ENCODE results near the gene A1BG. TPM values are rescaled to one million over a fixed set of nuclear protein-coding genes. Genes with fewer than 3 reads are reported as not detected.

Gene A1BG
- total RNA-seq, 2 donors from 2014 or later = 16.0 to 21.7 TPM

DNA sequence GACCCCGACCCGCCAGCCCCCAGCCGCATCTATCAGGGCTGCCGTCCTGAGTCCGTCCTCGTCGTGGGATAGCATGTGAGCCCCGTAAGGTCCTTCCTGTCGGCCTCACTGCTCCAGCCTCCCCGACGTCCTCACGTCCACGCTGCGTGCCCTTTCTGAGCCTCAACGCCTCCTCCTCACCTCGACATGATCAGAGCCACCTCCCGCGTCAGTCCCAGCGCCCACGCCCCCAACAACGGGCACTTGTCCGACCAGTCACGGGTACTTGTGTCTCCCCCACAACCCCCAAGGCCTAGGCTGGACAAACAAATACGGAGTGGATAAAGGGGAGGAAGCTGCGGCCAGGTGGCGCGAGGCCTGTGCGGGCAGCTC lies 8.6 kb upstream of the A1BG start:
- Mint-ChIP-seq H3K27ac (peak overlapping the region; percentile 87), H3K36me3 (ENCODE audit: low read depth) (no peaks in the 10 kb centered on the region), H3K4me1 (peaks cover 11% of the 10 kb centered on the region), H3K4me3 (peak overlapping the region; percentile 94), H3K27me3 (no peaks in the 10 kb centered on the region)
- H3K9me3 ChIP-seq (ENCODE audit: control insufficient read depth, low read length, poor library complexity, severe bottlenecking) = no peaks in the 10 kb centered on the region
- ATAC-seq = no peak
- DNase-seq = no peak

DNA sequence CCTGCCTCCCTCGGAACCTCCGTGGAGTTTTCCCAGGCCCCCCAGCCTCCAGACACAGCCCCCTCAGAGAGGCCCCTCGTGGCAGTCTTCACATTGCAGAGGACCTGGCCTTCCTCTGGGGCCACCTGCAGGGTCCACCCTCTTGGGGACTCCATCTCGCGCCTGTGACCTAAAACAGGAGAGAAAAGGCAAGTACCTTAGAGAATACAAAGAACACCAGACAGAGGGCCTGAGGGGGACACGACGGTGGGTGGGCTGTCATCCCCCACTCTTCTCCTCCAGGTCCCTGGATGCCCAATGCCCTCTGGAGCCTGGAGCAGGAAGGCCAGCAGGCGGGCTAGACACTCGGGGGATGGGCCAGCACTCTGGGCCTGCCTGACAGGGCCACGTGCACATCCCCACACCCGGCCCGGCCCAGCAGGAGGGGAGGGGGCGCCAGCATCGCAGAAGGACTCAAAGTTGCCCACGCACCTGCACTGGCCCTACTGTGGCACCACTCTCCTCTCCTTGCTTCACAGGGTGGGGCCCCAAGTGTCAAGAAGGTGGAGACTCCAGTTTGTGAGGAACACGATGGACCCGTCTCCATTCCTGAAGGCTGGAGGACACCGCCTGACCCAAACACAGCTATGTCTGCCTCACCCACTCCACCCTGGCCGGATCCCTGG lies 4.3 kb upstream of the A1BG start:
- no peaks in the 10 kb centered on the region for H3K27me3 Mint-ChIP-seq
- no peak overlapping the region for H3K27ac Mint-ChIP-seq
- ATAC-seq = no peak
- peak overlapping the region; percentile 36 for H3K4me3 Mint-ChIP-seq
- H3K9me3 ChIP-seq (ENCODE audit: control insufficient read depth, low read length, poor library complexity, severe bottlenecking) = no peaks in the 10 kb centered on the region
- H3K4me1 Mint-ChIP-seq = peaks cover 7% of the 10 kb centered on the region
- no peaks in the 10 kb centered on the region for H3K36me3 Mint-ChIP-seq (ENCODE audit: low read depth)
- no peak for DNase-seq

DNA sequence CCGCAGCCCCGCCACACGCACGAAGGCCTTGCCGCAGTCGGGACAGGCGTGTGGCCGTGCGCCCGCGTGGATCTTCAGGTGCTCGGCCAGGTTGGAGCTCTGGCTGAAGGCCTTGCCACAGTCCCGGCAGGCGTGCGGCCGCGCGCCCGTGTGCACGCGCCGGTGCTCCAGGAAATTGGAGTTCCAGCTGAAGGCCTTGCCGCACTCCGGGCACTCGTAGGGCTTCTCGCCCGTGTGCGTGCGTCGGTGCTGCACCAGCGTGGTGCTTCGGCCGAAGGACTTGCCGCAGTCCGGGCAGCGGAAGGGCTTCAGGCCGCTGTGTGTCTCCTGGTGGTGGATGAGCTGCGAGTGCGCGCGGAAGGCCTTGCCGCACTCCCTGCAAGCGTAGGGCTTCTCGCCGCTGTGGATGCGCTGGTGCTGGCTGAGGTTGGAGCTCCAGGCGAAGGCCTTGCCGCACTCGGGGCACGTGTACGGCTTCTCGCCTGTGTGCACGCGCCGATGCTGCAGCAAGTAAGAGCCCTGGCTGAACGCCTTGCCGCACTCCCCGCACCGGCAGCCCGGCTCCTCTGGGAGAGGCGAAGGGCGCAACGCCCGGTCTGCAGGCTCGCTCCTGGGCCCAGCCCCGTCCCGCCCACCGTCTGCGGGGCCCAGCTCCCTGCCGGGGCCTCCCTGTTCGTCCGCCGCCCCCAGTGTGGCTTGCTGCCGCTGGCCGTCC lies 3.6 kb upstream of the A1BG start:
- Mint-ChIP-seq H3K27ac (no peak overlapping the region), H3K4me3 (peak overlapping the region; percentile 57), H3K4me1 (peaks cover 4% of the 10 kb centered on the region), H3K27me3 (no peaks in the 10 kb centered on the region), H3K36me3 (ENCODE audit: low read depth) (no peaks in the 10 kb centered on the region)
- no peaks in the 10 kb centered on the region for H3K9me3 ChIP-seq (ENCODE audit: control insufficient read depth, low read length, poor library complexity, severe bottlenecking)
- DNase-seq = no peak
- no peak for ATAC-seq

DNA sequence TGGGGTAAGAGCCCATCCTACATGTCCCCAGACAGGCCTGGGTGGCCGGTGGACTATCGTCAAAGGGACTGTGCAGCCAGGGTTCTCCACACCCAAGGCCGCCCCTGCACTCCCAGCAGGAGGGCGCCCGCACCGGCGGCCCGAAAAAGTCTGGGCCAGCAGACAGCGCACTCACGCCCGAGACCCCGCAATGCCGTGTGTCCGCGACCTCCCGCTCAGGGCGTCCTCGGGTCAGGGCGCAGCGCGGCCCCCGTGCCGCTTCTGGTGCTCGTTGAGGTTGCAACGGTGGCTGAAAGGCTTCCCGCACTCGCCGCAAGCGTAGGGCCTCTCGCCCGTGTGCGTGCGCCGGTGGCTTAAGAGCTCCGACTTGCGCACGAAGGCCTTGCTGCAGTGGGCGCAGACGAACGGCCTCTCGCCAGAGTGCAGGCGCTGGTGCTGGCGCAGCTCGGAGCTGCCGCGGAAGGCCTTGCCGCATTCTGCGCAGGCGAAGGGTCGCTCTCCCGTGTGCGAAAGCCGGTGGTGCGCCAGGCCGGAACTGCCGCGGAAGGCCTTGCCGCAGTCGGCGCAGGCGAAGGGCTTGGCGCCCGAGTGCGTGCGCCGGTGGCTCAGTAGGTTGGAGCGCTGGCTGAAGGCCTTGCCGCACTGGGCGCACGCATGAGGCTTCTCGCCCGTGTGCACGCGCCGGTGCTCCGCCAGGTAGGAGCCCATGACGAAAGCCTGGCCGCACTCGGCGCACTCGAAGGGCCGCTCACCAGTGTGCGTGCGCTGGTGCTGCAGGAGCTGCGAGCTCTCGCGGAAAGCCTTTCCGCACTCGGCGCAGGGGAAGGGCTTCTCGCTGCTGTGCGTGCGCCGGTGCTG lies 2.8 kb upstream of the A1BG start:
- Mint-ChIP-seq H3K4me3 (peak overlapping the region; percentile 57), H3K4me1 (peaks cover 2% of the 10 kb centered on the region), H3K27me3 (no peaks in the 10 kb centered on the region), H3K27ac (peak overlapping the region; percentile 41), H3K36me3 (ENCODE audit: low read depth) (no peaks in the 10 kb centered on the region)
- DNase-seq (peak in 1 of 3 donors; percentile 18), ATAC-seq (peak; percentile 76)
- no peaks in the 10 kb centered on the region for H3K9me3 ChIP-seq (ENCODE audit: control insufficient read depth, low read length, poor library complexity, severe bottlenecking)

DNA sequence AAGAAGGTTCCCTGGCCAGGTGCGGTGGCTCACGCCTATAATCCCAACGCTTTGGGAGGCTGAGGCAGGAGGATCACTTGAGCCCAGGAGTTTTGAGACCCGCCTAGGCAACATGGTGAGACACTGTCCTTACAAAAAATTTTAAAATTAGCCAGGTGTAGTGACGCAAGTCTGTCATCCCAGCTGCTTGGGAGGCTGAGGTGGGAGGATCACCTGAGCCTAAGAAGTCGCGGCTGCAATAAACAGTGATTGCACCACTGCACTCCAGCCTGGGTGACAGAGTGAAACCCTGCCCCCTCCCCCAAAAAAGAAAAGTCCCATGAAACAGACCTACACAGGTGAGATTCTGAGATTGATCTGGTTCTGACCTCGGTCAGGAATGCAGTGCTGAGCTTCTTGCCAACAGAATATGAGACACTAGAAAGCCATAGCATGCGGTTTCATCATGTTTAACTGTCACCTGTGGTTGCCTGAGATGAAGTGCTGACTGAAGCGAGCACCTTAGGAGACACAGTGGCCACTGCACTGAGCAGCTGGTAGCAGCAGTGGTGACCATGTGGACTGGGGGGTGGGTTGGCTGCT lies 2.0 kb upstream of the A1BG start:
- no peaks in the 10 kb centered on the region for H3K9me3 ChIP-seq (ENCODE audit: control insufficient read depth, low read length, poor library complexity, severe bottlenecking)
- Mint-ChIP-seq H3K27me3 (no peaks in the 10 kb centered on the region), H3K4me3 (peak overlapping the region; percentile 43), H3K36me3 (ENCODE audit: low read depth) (no peaks in the 10 kb centered on the region), H3K27ac (no peak overlapping the region), H3K4me1 (peaks cover 2% of the 10 kb centered on the region)
- ATAC-seq (no peak), DNase-seq (no peak)

DNA sequence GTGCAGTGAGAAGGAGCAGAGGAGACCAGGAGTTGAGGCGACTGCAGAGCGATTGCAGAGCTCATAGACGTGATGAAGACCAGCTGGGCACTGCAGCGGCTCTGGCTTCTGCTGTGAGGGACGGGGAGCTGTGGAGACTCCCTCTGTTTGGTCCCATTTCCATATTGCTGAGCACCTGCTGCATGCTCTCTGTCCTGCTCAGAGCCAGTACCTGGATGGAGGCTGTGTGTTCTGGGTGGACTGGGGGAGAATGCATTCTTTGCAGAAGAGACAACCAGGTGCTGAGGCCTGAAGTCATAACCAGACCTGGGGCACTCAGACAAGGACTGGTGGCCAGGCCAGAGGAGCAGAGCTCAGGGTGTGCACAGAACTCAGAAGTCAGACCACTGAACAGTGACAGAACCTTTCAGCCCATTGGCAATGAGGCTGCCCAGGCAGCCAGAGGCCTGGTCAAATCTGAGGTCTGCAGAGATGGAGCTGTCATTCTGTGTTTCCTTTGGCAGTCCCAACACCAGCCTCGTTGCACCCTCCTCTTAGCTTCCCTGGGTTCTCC lies 1.3 kb upstream of the A1BG start:
- H3K27ac Mint-ChIP-seq = no peak overlapping the region
- peaks cover 2% of the 10 kb centered on the region for H3K36me3 Mint-ChIP-seq (ENCODE audit: low read depth)
- ATAC-seq = no peak
- H3K9me3 ChIP-seq (ENCODE audit: control insufficient read depth, low read length, poor library complexity, severe bottlenecking) = no peaks in the 10 kb centered on the region
- H3K4me1 Mint-ChIP-seq = peaks cover 4% of the 10 kb centered on the region
- H3K4me3 Mint-ChIP-seq = no peak overlapping the region
- no peaks in the 10 kb centered on the region for H3K27me3 Mint-ChIP-seq
- DNase-seq = no peak

DNA sequence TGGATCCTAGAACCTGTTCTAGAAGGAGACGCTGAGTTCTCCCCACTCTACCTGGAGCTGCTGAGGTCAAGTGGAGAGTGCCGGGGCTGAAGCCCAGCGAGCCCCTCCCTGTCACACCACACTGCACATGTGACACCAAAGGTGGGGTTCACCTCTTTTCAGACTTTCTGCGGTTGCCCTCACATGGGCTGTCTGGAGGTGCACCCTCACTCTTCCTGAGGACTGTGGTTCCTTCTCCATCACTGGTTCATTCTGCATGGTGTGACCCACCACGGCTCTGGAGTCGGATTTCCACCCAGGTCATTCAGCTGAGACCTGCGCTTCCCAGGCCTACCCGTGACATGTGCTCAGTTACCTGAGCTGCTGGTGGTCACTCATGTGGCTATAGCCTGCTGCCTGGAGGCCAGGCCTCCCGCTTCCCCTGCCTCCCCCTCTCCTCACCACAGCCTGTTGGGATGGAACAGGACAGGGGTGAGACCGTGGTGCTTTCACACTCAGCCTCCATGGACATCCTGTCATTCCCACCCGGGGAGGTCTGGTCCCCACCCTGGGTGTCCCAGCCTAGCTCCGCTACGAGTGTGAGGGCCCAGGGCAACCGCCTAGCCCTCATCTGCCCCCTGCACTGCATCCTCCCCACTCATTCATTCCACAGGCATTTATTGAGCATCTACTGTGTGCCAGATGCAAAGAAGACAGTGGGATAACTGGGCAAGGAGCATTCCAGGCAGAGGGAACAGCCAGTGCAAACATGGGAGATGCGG lies 605 bp upstream of the A1BG start:
- H3K9me3 ChIP-seq (ENCODE audit: control insufficient read depth, low read length, poor library complexity, severe bottlenecking) = no peaks in the 10 kb centered on the region
- DNase-seq (no peak), ATAC-seq (no peak)
- peaks cover 6% of the 10 kb centered on the region for H3K4me1 Mint-ChIP-seq
- peaks cover 4% of the 10 kb centered on the region for H3K36me3 Mint-ChIP-seq (ENCODE audit: low read depth)
- no peak overlapping the region for H3K27ac Mint-ChIP-seq
- H3K27me3 Mint-ChIP-seq = no peaks in the 10 kb centered on the region
- H3K4me3 Mint-ChIP-seq = no peak overlapping the region

DNA sequence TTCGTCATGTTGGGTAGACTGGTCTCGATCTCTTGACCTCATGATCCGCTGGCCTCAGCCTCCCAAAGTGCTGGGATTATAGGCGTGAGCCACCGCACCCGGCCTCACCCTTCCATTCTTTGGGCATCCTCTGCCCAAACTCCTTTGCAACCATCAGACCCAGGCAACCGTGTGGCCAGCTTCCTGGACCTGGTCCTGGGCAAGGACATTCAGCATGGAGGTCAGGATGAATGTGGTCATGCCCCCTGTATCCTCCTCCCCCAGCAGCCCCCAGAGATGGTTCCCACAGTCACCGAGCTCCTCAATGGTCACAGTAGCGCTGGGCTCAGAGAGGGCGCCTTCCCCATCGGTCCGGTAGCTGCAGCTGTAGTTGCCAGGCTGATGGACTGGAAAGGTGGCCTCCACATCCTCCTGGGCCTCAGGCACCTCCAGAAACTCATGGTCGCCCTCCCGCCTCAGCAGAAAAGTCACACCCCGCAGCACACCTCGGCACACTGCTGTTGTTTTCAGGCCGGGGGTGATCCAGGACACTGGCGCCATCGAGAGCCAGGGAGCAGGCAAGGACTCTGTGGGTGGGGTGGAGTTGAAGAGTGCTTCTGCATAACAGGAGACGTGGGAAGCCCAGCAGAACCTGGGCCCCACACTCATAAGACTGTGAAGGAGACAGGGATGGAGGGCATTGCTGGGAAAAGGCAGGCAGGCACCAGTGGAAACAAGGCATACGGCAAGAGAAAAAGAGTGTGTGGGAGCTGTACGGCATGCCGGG lies 1.1 kb downstream of the A1BG start:
- H3K27ac Mint-ChIP-seq = no peak overlapping the region
- H3K36me3 Mint-ChIP-seq (ENCODE audit: low read depth) = peaks cover 4% of the 10 kb centered on the region
- H3K4me3 Mint-ChIP-seq = no peak overlapping the region
- H3K9me3 ChIP-seq (ENCODE audit: control insufficient read depth, low read length, poor library complexity, severe bottlenecking) = no peaks in the 10 kb centered on the region
- ATAC-seq = no peak
- H3K27me3 Mint-ChIP-seq = no peaks in the 10 kb centered on the region
- DNase-seq = no peak
- H3K4me1 Mint-ChIP-seq = peaks cover 6% of the 10 kb centered on the region

DNA sequence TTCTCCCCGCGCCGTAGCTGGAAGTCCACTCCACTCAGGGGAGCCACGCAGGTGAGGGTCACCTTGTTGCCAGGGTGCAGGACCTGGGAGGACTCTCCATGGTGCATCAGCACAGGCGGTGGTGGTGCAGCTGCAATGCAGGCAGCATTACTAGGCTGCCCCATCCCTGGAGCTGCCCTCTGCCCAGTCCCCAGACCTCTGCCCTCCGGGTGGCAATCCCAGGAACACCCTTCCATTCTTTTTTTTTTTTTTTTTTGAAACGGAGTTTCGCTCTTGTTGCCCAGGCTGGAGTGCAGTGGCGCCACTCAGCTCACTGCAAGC lies 1.8 kb downstream of the A1BG start:
- DNase-seq (no peak), ATAC-seq (no peak)
- peaks cover 4% of the 10 kb centered on the region for H3K36me3 Mint-ChIP-seq (ENCODE audit: low read depth)
- H3K9me3 ChIP-seq (ENCODE audit: control insufficient read depth, low read length, poor library complexity, severe bottlenecking) = no peaks in the 10 kb centered on the region
- H3K4me1 Mint-ChIP-seq = peaks cover 9% of the 10 kb centered on the region
- no peaks in the 10 kb centered on the region for H3K27me3 Mint-ChIP-seq
- H3K27ac Mint-ChIP-seq = no peak overlapping the region
- no peak overlapping the region for H3K4me3 Mint-ChIP-seq

DNA sequence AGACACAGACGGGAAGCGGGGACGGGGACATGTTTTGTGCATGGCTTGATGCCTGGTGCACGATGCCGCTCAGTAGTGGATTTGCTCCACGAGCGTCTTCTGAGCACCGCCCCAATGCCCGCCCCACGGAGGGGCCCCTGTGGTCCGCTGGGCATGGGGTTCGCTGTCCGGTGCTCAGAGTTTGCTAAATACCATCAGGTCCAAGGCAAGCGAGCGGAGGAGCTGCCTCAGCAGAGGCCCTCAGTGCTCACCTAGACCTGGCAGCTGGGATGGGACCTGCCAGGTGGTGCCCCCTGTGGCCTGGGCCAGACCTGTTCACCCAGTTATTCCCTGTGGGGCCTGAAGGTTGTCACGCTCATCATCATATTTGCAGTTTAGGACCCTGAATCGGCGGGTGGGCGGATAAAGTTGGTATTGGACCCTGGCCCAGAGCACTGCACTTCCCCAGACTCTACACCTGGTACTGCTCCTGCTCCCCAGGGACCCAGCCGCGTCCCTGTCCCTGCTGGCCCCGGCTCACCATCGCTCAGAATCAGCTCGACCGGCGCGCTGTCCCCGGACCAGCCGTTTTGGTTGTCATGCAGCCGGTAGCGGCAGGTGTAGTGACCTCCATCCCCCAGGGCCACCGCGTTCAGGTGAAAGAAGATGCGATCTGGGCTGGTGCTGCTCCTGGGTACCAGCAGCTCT lies 2.3 kb downstream of the A1BG start:
- ATAC-seq (no peak), DNase-seq (no peak)
- H3K4me3 Mint-ChIP-seq = no peak overlapping the region
- H3K27ac Mint-ChIP-seq = no peak overlapping the region
- peaks cover 9% of the 10 kb centered on the region for H3K4me1 Mint-ChIP-seq
- H3K27me3 Mint-ChIP-seq = no peaks in the 10 kb centered on the region
- H3K36me3 Mint-ChIP-seq (ENCODE audit: low read depth) = peaks cover 4% of the 10 kb centered on the region
- H3K9me3 ChIP-seq (ENCODE audit: control insufficient read depth, low read length, poor library complexity, severe bottlenecking) = no peaks in the 10 kb centered on the region

DNA sequence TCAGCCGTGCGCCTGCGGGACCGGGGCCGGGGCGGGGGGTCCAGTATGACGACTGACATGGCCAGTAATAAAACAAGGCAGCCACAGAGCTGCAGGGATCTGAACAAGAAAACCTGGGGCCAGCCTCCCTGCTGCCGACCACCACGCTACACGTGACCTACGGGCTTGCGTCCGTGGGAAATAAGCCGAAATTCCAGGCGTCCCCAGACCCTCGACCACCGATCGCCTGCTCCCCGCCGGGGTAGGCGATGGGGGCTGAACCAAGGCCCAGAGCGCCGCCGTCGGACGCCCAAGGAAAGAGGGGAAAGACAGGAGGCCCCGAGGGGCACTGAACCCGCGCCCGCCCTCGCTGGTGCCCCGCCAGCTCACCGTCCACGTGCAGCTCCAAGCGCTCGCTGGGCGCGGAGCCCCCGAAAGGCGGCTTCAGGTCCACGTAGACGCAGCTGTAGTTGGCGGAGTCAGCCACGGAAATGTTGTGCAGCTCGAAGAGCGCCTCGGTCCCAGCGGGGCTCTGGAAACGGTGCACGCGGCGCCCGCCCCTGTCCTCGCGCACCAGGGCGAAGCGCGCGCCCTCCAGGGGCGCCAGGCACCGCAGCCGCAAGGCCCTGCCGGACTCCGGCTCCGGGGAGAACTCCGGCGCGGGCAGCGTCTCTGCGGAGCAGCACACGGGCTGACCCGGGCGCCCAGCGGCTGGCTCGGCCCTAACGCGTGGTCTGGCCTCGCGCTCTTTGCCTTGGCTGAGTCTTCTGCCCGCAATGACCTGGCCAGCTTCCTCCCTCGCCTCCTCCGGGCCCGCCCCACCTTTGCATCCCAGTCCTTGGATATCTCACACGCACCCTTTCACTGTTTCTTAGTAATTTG lies 3.1 kb downstream of the A1BG start:
- no peak for DNase-seq
- Mint-ChIP-seq H3K27ac (no peak overlapping the region), H3K36me3 (ENCODE audit: low read depth) (peaks cover 4% of the 10 kb centered on the region), H3K4me3 (peak overlapping the region; percentile 53), H3K27me3 (no peaks in the 10 kb centered on the region), H3K4me1 (peaks cover 15% of the 10 kb centered on the region)
- no peak for ATAC-seq
- H3K9me3 ChIP-seq (ENCODE audit: control insufficient read depth, low read length, poor library complexity, severe bottlenecking) = no peaks in the 10 kb centered on the region
